Heart left ventricle (tissue), 16 donors: ENCODE measurements around the gene CDK6. TPM values are rescaled to one million over a fixed set of nuclear protein-coding genes. Genes with fewer than 3 reads are reported as not detected.
A peak's percentile ranks its signal among the peaks of the same experiment; 100 is the strongest.
"Not testable (repeated sequence)": the region's sequence is repeated elsewhere in the genome, so short reads cannot be mapped to it uniquely, and the experiment has no call there.

Experiments
- ATAC-seq, 4 donors: fragments of 200-7000 bp; cut with Tn5 transposase; one replicate each; pipeline ENCODE4 v1.9.1; 2020 to 2022; ENCODE audit warnings: moderate library complexity in 4 of 4, mild to moderate bottlenecking in 3 of 4, moderate number of reproducible peaks in 1 of 4
- DNase-seq, 5 donors: peaks; one replicate each; pipeline ENCODE4 v3.0.0-alpha.2; 2020
- H3K27ac ChIP-seq, 12 donors: fragments of 200-600 bp; sonication (generic) in 4 of 12; one replicate each; pipeline versions ENCODE4 v1.5.0 to v1.8.0; 2016 to 2022; ENCODE audit warnings: mild to moderate bottlenecking in 2 of 12
- H3K27me3 ChIP-seq, 9 donors: fragments of 200-600 bp; sonication (generic) in 2 of 9; one replicate each; pipeline versions ENCODE4 v1.5.1 to v1.8.0; 2016 to 2022; ENCODE audit warnings: mild to moderate bottlenecking in 3 of 9
- H3K36me3 ChIP-seq, 9 donors: fragments of 200-600 bp; sonication (generic) in 2 of 9; one replicate each; pipeline versions ENCODE4 v1.5.0 to v1.8.0; 2018 to 2022; ENCODE audit warnings: mild to moderate bottlenecking in 2 of 9
- H3K4me1 ChIP-seq, 12 donors: fragments of 200-600 bp; sonication (generic) in 4 of 12; one replicate each; pipeline versions ENCODE4 v1.5.0 to v1.8.0; 2016 to 2022; ENCODE audit warnings: mild to moderate bottlenecking in 3 of 12
- H3K4me3 ChIP-seq, 12 donors: fragments of 200-600 bp; sonication (generic) in 4 of 12; one replicate each; pipeline versions ENCODE4 v1.5.0 to v1.8.0; 2017 to 2022; ENCODE audit warnings: mild to moderate bottlenecking in 9 of 12, moderate library complexity in 4 of 12
- H3K9me3 ChIP-seq, 12 donors: fragments of 200-600 bp; sonication (generic) in 4 of 12; one replicate each; pipeline versions ENCODE4 v1.5.0 to v1.8.0; 2016 to 2022; ENCODE audit warnings: mild to moderate bottlenecking in 1 of 12
- POLR2A ChIP-seq, 2 donors: fragments of 450-650 bp; IDR thresholded peaks; one replicate each; pipeline ENCODE4 v1.6.1; 2017; ENCODE audit warnings: antibody characterized with exemption in 2 of 2, mild to moderate bottlenecking in 2 of 2, moderate library complexity in 2 of 2
- WGBS, 4 donors: extraction: QIAGEN DNeasy Blood & Tissue Kit in 2 of 4; methylation state at CpG; one replicate each; pipeline versions ENCODE4 v1.1.5 to v1.1.7; 2013 to 2018; 5-methylcytosine and 5-hydroxymethylcytosine counted together
- intact Hi-C, 10 donors: fragments of 100-400 bp; cut with DNase I; formaldehyde crosslinking; loops; one replicate each; pipeline versions ENCODE4 v1.11.1 to v1.14.2; 2022
- long read RNA-seq, 3 donors: library from polyadenylated mRNA; unstranded; transcript quantifications; one replicate each; pipeline ENCODE4 v2.0.0, GENCODE V29; 2020 to 2021
- polyA plus RNA-seq, 2 donors: library from polyadenylated mRNA; stranded (reverse); fragments of 200-250 nt; gene quantifications; one replicate each; pipeline ENCODE4 v1.2.3, GENCODE V29; 2013
- total RNA-seq, 9 donors: library from RNA; depleted of rRNA in 2 of 9; stranded (reverse); fragments of >200 nt in 2 of 9; fragmentation: NEBNext Ultra II Directional in 3 of 9; extraction: Animal tissue kit (Norgen Biotek cat#: 25700) in 3 of 9; gene quantifications; one replicate each; pipeline versions ENCODE4 v1.1.0 to v1.2.4, GENCODE V29; 2016 to 2023
- TF ChIP-seq, protein P1 (sequence below), 12 donors: fragments of 200-600 bp; sonication (generic) in 4 of 12; IDR thresholded peaks; one replicate each; pipeline versions ENCODE4 v1.5.0 to v1.8.0; 2018 to 2022; ENCODE audit warnings: antibody characterized with exemption in 12 of 12, mild to moderate bottlenecking in 5 of 12
- donor health status: ischemic (EF 13 %, LVEDD 7.1; RV severe dilation, severe dysfunction).
- donor health status: healthy with polysubstance abuse.
- donor health status: DM: no; HTN: yes; CAD: no.
- donor health status: DM: no; HTN: no; CAD: no.
- donor health status: ischemic (EF 25% LVEDD 6.9; RV normal size, moderate dysfunction).
- donor health status: ischemic (EF 25% LVEDD 5.7; RV mildly dilated, moderate dysfunction).
- donor health status: healthy.
- donor health status: DM: yes; HTN: yes; CAD: no.
- donor health status: ischemic (EF 35%, LVEDD 5.7; RV mildly dilated, moderate dysfunction).
- donor health status: nonischemic (EF 11% LVEDD 7.7; RV severe dilation, severe dysfunction).
- donor health status: DM: yes; HTN: yes; CAD: no.
- donor health status: PGD.
- donor health status: ischemic (EF 29% LVEDD 5.4; RV normal size, mild dysfunction).
- donor health status: nonischemic (EF 23%, LVEDD 6.1; RV moderate dilation, normal function).

The CDK6 gene
- total RNA-seq, result 10 to 100 TPM; 11.9 to 40.5 (median 20.8) TPM
- polyA plus RNA-seq, result 1 to 10 TPM; 2.2 to 7.5 TPM
- long read RNA-seq, donor 1, partial matches to known transcripts, result 1 of 8 reads
- long read RNA-seq, donor 1, other reads (novel, unspliced or antisense), result 5 of 8 reads
- long read RNA-seq, donor 2, full-length matches to known transcripts, result 6 of 39 reads
- long read RNA-seq, donor 2, partial matches to known transcripts, result 22 of 39 reads
- long read RNA-seq, donor 2, other reads (novel, unspliced or antisense), result 11 of 39 reads
- long read RNA-seq, donor 3, partial matches to known transcripts, result 3 of 10 reads
- long read RNA-seq, donor 3, other reads (novel, unspliced or antisense), result 6 of 10 reads

DNA sequence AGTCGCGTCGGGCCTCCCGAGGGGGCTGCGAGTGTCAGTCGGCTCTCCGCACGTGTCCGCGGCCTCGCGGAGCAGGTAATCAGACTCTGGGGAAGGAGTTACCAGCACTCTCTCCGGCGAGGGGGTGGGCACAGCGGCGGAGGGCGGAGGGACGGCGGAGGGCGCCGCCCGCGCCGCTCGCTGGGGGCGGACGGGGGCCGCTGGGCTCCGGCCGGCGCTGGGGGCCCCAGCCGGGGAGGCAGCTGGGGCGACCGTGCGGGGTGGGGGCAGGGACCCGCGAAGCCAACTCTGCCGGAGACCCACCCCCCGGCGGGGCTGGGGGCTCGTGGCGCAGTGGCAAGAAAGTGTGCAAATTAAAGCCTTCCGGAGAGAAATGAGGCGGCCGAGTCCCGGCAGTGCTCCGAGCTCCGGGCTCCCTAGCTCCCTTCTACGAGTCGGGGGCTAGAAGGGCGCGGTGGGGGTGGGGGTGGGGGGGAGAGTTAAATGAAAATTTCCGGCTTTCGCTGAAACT, at the start of gene CDK6:
CDK6 (minus strand) TSS at position 85 of the 511 bp plus-strand sequence. CDS start 3,250 bp downstream, outside the sequence.
- Histone ChIP-seq H3K36me3 (no peaks in the 10 kb centered on the region), H3K4me1 (peaks cover 0 to 25% (median 6%) of the 10 kb centered on the region in 12 donors), H3K27me3 (no peaks in the 10 kb centered on the region), H3K4me3 (peak within 1 kb of the TSS; percentile 65 to 91 (median 85)), H3K27ac (peak within 1 kb of the TSS; percentile 5 to 97 (median 92)), H3K9me3 (no peaks in the 10 kb centered on the region)
- DNase-seq (peak; percentile 62 to 84 (median 70)), ATAC-seq (peak in 3 of 4 donors; percentile 48 to 58 (median 56))
- peak in 1 of 2 donors; percentile 44 for TF ChIP-seq POLR2A (IDR thresholded peaks at IDR 0.05)
- TF ChIP-seq, protein P1, sequence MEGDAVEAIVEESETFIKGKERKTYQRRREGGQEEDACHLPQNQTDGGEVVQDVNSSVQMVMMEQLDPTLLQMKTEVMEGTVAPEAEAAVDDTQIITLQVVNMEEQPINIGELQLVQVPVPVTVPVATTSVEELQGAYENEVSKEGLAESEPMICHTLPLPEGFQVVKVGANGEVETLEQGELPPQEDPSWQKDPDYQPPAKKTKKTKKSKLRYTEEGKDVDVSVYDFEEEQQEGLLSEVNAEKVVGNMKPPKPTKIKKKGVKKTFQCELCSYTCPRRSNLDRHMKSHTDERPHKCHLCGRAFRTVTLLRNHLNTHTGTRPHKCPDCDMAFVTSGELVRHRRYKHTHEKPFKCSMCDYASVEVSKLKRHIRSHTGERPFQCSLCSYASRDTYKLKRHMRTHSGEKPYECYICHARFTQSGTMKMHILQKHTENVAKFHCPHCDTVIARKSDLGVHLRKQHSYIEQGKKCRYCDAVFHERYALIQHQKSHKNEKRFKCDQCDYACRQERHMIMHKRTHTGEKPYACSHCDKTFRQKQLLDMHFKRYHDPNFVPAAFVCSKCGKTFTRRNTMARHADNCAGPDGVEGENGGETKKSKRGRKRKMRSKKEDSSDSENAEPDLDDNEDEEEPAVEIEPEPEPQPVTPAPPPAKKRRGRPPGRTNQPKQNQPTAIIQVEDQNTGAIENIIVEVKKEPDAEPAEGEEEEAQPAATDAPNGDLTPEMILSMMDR (IDR thresholded peaks at IDR 0.05), result peak in 1 of 12 donors; percentile 3
- intact Hi-C loops, result loop anchor here in 6 of 10 donors (5.0 to 10.0 kb wide), 4 partner anchors 52 to 218 kb away; no protein-coding TSS in a partner anchor
- WGBS, 4 donors, result 0 to 1% (median 0%) methylated on average over 17 to 54 of the region's 54 CpGs

DNA sequence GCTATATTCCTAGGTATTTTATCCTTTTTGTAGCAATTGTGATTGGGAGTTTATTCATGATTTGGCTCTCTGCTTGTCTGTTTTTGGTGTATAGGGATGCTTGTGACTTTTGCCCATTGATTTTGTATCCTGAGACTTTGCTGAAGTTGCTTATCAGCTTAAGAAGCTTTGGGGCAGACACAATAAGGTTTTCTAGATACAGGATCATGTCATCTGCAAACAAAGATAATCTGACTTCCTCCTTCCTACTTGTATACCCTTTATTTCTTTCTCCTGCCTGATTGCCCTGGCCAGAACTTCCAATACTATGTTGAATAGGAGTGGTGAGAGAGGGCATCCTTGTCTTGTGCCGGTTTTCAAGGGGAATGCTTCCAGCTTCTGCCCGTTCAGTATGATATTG, 49.7 kb upstream of the CDK6 start:
- H3K36me3 ChIP-seq, intact Hi-C loops, H3K4me3 ChIP-seq, ATAC-seq, H3K4me1 ChIP-seq, DNase-seq, H3K27ac ChIP-seq, H3K27me3 ChIP-seq: not testable (repeated sequence)
- 71 to 88% (median 82%) methylated on average over 2 of the region's 2 CpGs for WGBS, 4 donors
- peaks cover 0 to 51% (median 7%) of the 10 kb centered on the region in 12 donors for H3K9me3 ChIP-seq

DNA sequence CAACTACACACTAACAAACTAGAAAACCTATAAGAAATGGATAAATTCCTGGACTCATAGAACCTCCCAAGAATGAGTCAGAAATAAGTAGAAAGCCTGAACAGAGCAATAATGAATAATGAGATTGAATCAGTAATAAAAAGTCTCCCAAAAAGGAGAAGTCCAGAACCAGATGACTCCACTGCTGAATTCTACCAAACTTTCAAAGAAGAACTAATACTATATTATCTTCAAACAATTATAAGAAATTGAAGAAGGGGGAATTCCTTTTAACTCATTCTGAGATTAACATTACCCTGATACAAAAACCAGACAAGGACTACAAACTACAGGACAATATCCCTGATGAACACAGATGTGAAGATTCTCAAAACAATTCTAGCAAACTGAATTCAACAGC, 47.8 kb upstream of the CDK6 start:
- intact Hi-C loops, result no loop called here
- Histone ChIP-seq H3K4me1 (no peaks in the 10 kb centered on the region), H3K27me3 (no peaks in the 10 kb centered on the region), H3K36me3 (no peaks in the 10 kb centered on the region), H3K4me3 (no peak overlapping the region), H3K9me3 (peaks cover 0 to 51% (median 7%) of the 10 kb centered on the region in 12 donors), H3K27ac (no peak overlapping the region)
- no peak for DNase-seq
- TF ChIP-seq, protein P1 (IDR thresholded peaks at IDR 0.05), result no peak
- no peak for TF ChIP-seq POLR2A (IDR thresholded peaks at IDR 0.05)
- ATAC-seq, result no peak

DNA sequence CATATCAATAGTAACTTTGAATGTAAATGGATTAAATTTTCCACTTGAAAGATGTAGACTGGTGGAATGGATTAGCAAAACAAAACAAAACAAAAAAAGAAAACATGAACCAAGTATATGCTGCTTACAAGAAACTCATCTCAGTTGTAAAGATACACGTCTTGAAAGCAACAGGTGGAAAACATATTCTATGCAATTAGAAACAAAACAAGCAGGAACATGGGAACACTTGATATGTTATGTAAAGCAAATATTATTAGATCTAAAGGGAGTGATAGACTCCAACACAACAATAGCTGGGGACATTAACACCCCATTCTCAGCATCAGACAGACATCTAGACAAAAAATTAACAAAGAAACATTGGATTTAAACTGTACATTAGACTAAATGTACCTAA, 46.4 kb upstream of the CDK6 start:
- WGBS, 4 donors, result 79 to 88% (median 86%) methylated on average over 1 of the region's 1 CpG
- DNase-seq (no peak), ATAC-seq (no peak)
- intact Hi-C loops, result no loop called here
- no peak overlapping the region for H3K27ac ChIP-seq
- no peaks in the 10 kb centered on the region for H3K27me3 ChIP-seq
- H3K36me3 ChIP-seq, result no peaks in the 10 kb centered on the region
- TF ChIP-seq, protein P1 (IDR thresholded peaks at IDR 0.05), result no peak
- TF ChIP-seq POLR2A (IDR thresholded peaks at IDR 0.05), result no peak
- H3K4me3 ChIP-seq, result no peak overlapping the region
- peaks cover 0 to 46% (median 7%) of the 10 kb centered on the region in 12 donors for H3K9me3 ChIP-seq
- H3K4me1 ChIP-seq, result no peaks in the 10 kb centered on the region
